NK-92 (cell line): ENCODE data around the gene PARN.
"Not testable (repeated sequence)": the region's sequence is repeated elsewhere in the genome, so short reads cannot be mapped to it uniquely, and the experiment has no call there.

ENCODE experiments used
- DNase-seq: peaks from one replicate; lab custom pipeline; 2025; ENCODE audit not compliant: unreplicated experiment; lab: John Stamatoyannopoulos, UW

The PARN gene

GRCh38 chr16:14444979-14445810 is 184.9 kb downstream of the PARN start:
- no peak for DNase-seq

DNA sequence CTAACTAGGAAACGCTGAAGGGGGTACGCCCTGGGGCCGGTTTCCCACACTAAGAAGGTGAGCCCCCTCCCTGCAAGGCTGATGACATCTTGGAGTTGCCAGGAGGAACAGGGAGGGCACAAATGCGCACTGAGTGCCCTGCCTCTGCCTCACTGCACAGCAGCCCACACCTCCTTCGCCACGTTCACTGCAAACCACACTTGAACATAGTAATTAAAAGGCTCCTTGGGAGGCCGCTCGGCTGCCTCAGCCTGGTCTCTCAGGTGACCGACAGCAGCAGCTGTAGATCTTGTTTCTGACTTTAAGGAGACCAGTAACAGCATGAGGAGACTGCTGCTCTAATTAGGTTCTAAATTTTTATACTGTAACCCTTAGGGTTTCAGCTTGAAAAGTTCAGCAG is 188.5 kb downstream of the PARN start:
- not testable (repeated sequence) for DNase-seq

- DNase-seq, result no peak
Measured at GRCh38 chr16:14438256-14438655, 191.8 kb downstream of the PARN start.

DNA sequence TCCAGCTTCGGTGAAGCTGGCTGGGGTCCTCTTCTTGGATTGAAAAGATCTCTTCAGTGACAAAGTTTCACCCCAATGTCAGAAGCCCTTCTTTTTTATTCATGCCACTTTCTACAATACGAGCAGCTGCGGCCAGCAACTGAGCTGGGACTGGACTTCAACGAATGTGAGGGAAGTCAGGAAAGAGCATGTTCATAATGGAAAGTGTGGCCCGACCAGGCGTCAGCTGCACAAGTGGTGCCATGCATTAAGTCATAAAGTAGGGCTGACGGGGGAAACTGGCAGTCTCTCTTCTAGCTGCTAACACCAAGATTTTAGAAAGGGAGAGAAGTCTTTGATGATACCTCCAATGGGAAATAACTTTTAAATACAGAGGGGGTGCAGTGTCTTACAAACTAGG is 192.6 kb downstream of the PARN start:
- DNase-seq, result no peak

DNA sequence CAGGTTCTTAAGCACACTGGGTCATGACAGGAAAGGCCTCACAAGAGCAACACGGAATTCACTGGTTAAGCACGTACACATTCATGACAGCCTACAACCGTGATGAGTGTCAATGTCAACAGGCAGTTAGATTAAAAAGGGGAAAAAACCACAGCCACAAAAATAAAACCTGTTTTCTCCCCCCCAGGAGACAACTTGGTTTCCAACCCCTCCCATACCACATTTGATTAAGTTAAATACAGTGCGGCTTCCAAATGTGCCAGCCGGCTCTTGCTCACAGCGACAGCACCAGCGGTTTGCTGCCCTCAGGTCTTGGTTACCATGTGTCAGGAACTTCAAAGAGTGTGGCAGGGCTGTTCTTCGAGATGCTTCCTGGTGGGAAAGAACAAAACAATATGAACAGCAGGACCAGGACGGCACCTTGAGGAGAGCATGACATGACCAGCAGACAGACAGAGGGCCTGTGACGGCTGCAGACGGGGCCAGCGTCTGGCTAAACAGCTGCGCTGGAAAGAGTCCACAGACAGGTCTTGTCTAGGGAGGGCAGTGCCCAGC is 193.6 kb downstream of the PARN start:
- DNase-seq, result no peak

GRCh38 chr16:14434860-14435259 is 195.2 kb downstream of the PARN start:
- no peak for DNase-seq

- not testable (repeated sequence) for DNase-seq
Measured at GRCh38 chr16:14428971-14429637, 201.0 kb downstream of the PARN start.

DNA sequence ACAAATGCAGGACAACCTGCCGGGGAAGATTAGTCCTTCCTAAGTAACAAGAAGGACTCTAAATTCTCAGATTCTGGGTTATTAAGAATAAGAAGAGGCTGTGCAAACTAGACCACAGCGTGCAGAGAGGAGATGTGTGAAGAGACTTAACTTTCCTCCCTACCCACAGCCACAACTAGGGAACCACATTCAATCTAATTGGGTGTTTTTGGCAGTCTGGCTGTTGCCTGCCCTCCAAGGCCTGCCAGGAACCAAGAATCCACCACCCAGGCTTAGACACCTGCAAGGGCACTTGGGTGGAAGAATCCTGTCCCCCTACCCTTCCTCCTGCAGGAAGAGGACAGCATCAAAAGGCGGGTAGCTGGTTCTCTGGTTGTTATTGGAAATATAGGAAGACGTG is 202.0 kb downstream of the PARN start:
- DNase-seq, result no peak

GRCh38 chr16:14427371-14427948 is 202.6 kb downstream of the PARN start:
- no peak for DNase-seq

GRCh38 chr16:14424595-14424994 is 205.5 kb downstream of the PARN start:
- no peak for DNase-seq

- DNase-seq, result no peak
Measured at GRCh38 chr16:14423344-14423743, 206.7 kb downstream of the PARN start.

GRCh38 chr16:14420721-14421488 is 209.2 kb downstream of the PARN start:
- no peak for DNase-seq

- DNase-seq, result not testable (repeated sequence)
Measured at GRCh38 chr16:14420243-14420642, 209.8 kb downstream of the PARN start.

- DNase-seq, result no peak
Measured at GRCh38 chr16:14419817-14420216, 210.2 kb downstream of the PARN start.

- DNase-seq, result no peak
Measured at GRCh38 chr16:14418795-14419225, 211.2 kb downstream of the PARN start.

GRCh38 chr16:14416184-14416583 is 213.9 kb downstream of the PARN start:
- DNase-seq, result no peak

DNA sequence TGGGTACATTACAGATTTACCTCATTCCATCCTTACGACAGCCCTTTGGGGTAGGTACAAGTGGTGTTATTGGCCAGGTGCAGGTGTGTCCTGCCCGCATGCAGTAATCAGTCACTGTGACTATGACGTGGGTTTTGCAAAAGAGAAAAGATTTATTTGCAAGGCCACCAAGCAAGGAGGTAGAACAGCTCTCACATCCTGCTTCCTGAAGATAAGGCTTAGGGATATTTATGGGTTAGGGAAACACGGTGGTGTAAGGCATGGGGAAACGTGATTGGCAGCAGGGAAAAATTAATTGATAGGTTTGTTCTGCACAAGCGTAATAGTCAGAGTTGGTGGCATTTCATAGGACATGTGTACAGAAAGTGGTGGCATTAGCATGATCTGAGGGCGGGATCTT is 214.8 kb downstream of the PARN start:
- DNase-seq, result no peak

DNA sequence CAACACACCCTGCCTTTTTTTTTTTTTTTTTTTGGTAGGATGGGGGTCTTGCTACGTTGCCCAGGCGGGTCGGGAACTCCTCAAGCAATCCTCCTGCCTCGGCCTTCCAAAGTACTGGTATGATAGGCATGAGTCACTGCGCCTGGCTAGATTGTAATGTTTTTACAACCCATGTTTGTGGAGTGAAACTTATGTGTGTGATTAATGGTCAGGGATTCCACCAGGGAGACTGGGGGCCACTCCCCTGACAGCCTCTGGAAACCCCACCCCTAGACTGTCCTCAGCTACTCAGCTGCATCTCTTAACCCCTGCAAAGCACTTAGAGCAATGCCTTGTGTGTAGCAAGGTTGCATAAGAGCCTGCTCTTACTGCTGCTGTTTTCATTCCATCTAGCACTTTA is 220.5 kb downstream of the PARN start:
- DNase-seq, result no peak

- no peak for DNase-seq
Measured at GRCh38 chr16:14407786-14408399, 222.2 kb downstream of the PARN start.
